ENCODE data around the gene RALGDS.
A peak's percentile ranks its signal among the peaks of the same experiment; 100 is the strongest.

The RALGDS gene

DNA sequence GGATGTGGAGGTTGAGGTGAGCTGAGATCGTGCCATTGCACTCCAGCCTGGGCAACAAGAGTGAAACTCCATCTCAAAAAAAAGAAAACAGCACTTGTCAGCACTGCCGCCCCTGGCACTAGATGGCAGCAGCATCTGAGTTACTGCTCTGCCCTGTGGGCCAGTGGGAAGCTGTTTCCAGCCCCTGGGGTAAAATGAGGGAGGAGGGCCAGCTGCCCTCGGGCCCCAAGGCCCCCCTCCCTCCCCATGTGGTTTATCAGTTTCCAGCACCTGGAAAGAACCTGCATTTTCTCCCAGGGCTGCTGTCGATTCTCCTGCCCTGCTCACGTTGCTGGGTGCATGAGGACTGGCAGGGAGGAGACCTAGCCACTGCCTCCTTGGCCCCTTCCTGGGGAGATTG is 72.4 kb downstream of the RALGDS start:
- peak in 1 of 2 donors; percentile 48 for DNase-seq
